Measurements from ENCODE around the gene TTLL6.

Gene TTLL6

GRCh38 chr17:48830840-48831548 lies 14.0 kb upstream of the TTLL6 start, which contains the start of gene CALCOCO2 (continued):
- peak; percentile 76 for TF ChIP-seq ZBTB10 (tag by site-specific recombination; IDR thresholded peaks at IDR 0.05)
- no peak for TF ChIP-seq IKZF3 (tag by site-specific recombination; IDR thresholded peaks at IDR 0.05)
- peak; percentile 49 for TF ChIP-seq ZNF692 (tag by site-specific recombination; IDR thresholded peaks at IDR 0.05)
- peak; percentile 69; the same call in 1 of the 2 replicates for TF ChIP-seq ZNF777 (tag by site-specific recombination; IDR thresholded peaks at IDR 0.05; ENCODE audit: borderline replicate concordance)
- TF ChIP-seq ZNF16 (tag by site-specific recombination; IDR thresholded peaks at IDR 0.05; ENCODE audit: low read depth) = no peak
- TF ChIP-seq KLF8 (tag by site-specific recombination; IDR thresholded peaks at IDR 0.05) = peak; percentile 93
- TF ChIP-seq ZNF629 (tag by site-specific recombination; IDR thresholded peaks at IDR 0.05) = peak; percentile 57
- no peak for TF ChIP-seq ZNF571 (tag by site-specific recombination; IDR thresholded peaks at IDR 0.05)
- peak; percentile 73 for TF ChIP-seq ZSCAN30 (tag by site-specific recombination; IDR thresholded peaks at IDR 0.05)
- TF ChIP-seq GLIS2 (tag by site-specific recombination; IDR thresholded peaks at IDR 0.05) = peak; percentile 87
- 0 out of 2 replicates have a peak, but pooled peaks have one; percentile 41 for TF ChIP-seq ATF2 (tag by site-specific recombination; IDR thresholded peaks at IDR 0.05; ENCODE audit: low read depth)
- TF ChIP-seq ZNF837 (tag by site-specific recombination; IDR thresholded peaks at IDR 0.05) = no peak
- peak; percentile 97 for TF ChIP-seq SCRT1 (tag by site-specific recombination; IDR thresholded peaks at IDR 0.05; ENCODE audit: borderline replicate concordance)
- peak; percentile 100 for TF ChIP-seq SCRT2 (tag by site-specific recombination; IDR thresholded peaks at IDR 0.05)
- 0 out of 2 replicates have a peak, but pooled peaks have one; percentile 36 for TF ChIP-seq ZNF785 (tag by site-specific recombination; IDR thresholded peaks at IDR 0.05)
- no peak for TF ChIP-seq ZNF623 (tag by site-specific recombination; IDR thresholded peaks at IDR 0.05)
- TF ChIP-seq GLIS1 (tag by site-specific recombination; IDR thresholded peaks at IDR 0.05) = peak; percentile 50
- peak; percentile 90; the same call in 1 of the 2 replicates for TF ChIP-seq ZNF18 (tag by site-specific recombination; IDR thresholded peaks at IDR 0.05)
- no peak for TF ChIP-seq ZNF157 (tag by site-specific recombination; IDR thresholded peaks at IDR 0.05)
- TF ChIP-seq ZBTB21 (tag by site-specific recombination; IDR thresholded peaks at IDR 0.05) = no peak; the same call in 1 of the 2 replicates
- TF ChIP-seq REST (tag by site-specific recombination; IDR thresholded peaks at IDR 0.05) = peak; percentile 96
- TF ChIP-seq ZNF223 (tag by site-specific recombination; IDR thresholded peaks at IDR 0.05) = no peak
- TF ChIP-seq ZNF2 (tag by site-specific recombination; IDR thresholded peaks at IDR 0.05) = peak; percentile 86; the same call in 1 of the 2 replicates
- peak; percentile 52 for TF ChIP-seq ZNF600 (tag by site-specific recombination; IDR thresholded peaks at IDR 0.05)
- TF ChIP-seq ZNF704 (tag by site-specific recombination; IDR thresholded peaks at IDR 0.05) = no peak
- TF ChIP-seq ZFP41 (tag by site-specific recombination; IDR thresholded peaks at IDR 0.05; ENCODE audit: borderline replicate concordance) = no peak
- no peak for TF ChIP-seq ZNF404 (tag by site-specific recombination; IDR thresholded peaks at IDR 0.05)
- TF ChIP-seq ZNF391 (tag by site-specific recombination; IDR thresholded peaks at IDR 0.05; ENCODE audit: borderline replicate concordance, low read depth) = peak; percentile 61; the same call in 1 of the 2 replicates

All from HEK293 (cell line).